Stimulated activated CD4-positive, alpha-beta T cell treated with anti-CD3 and anti-CD28 coated beads, TNF-alpha, amount 100 ng/mL, for 4 hours (primary cell): ENCODE measurements around the gene KIAA2012.
A peak's percentile ranks its signal among the peaks of the same experiment; 100 is the strongest.

ENCODE experiments used
- DNase-seq, 3 experiments: peaks; one replicate each; pipeline ENCODE4 v3.0.0-alpha.2; 2020; ENCODE audit warnings: low read depth in 3 of 3

Gene KIAA2012

DNA sequence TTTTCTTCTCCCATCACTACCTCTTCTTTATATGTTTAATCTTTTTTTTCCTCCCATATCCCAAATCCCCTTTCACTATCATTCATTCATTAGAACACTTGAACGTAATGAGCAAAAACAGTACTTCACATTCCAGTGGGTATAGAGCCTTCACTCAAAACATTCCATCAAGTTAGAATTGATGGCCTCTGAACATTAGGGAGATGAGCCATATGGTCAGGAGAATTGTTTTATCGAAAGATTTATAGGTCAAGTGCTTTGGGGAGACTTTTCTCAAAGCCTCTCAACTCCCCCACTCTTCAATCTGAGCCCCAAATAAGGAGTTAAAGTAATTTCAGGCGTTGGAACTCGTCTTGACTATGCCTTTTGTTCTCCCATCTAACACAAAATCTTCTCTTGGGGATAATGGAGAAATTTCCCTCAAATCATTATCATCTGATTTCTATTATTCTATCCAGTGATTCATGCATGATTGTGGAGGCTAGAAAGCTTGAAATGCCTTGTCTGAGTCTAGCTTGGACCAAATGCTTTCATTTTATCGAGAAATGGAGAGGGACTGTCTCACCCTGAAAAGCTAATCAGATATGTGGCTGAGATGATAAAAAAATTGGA is 79.2 kb downstream of the KIAA2012 start:
- no peak for DNase-seq

DNA sequence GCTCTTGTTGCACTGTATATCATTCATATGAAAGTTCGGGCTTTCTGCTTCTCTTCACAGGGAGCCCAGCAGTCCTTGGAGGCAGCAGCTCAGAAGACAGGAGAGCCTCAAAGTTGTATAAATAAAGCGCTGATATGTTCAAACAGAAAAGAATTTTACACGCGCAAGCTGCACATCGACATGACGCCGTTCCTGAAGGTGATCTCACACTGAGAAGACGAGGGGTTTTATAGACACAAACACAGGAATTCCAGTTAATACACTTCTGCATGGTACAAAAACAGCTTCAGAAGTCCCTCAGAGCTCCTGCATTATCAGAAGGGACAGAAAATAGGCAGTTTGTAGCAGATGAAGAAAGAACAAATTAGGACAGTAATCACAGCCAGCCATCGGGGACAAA is 81.6 kb downstream of the KIAA2012 start:
- DNase-seq, result no peak

DNA sequence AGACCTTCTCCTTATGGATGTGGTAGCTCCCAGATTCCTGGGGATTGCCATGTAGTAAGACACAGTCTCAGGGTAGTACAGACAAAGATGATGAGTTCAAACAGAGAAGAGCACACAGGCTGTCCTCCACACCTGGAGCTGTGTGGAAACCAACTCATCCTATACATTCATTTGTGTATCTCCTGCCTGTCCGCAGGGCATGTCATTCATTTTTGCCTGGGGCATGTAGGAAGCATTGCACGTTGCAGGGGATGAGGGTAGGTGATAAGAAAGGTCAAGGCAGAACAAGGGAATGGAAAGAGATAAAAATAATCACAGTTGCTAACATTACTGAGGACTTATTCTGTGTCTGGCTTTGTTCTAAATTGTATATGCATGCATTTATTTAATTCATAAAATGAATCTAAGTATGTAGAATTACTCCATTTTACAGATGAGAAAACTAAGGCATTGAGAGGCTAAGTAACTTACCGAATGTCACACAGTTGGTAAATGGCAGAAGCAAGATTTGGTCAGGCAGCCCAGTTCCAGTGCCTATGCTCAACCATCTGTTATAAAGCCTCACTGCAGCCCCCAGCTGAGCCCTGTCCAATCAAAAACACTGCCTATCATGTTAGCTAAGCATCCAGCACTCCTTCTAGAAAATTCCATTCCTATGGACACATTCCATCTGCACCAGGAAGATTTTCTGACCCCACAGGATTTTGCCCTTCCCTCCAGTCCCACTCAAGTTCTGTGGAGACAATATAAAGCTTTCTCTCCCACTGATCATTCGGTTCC is 84.3 kb downstream of the KIAA2012 start:
- DNase-seq, result no peak

DNA sequence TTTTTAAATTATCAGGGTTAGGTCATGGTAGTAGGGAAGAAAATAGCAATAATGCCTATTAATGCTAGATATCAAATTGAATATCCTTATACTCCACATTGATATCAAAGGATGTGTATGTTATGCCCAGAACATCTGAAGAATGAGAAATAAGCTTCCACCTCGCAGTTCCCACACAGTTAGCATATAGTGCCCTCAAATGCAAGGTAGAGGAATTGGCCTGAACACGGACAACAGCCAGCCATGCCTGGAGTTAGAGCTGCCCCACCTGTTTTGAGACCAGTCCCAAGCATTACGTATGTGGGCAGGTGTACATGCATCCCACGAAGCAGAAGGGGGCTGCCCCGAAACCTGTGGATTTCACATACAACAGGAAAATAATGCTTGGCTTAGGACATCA is 85.7 kb downstream of the KIAA2012 start:
- DNase-seq, result no peak

DNA sequence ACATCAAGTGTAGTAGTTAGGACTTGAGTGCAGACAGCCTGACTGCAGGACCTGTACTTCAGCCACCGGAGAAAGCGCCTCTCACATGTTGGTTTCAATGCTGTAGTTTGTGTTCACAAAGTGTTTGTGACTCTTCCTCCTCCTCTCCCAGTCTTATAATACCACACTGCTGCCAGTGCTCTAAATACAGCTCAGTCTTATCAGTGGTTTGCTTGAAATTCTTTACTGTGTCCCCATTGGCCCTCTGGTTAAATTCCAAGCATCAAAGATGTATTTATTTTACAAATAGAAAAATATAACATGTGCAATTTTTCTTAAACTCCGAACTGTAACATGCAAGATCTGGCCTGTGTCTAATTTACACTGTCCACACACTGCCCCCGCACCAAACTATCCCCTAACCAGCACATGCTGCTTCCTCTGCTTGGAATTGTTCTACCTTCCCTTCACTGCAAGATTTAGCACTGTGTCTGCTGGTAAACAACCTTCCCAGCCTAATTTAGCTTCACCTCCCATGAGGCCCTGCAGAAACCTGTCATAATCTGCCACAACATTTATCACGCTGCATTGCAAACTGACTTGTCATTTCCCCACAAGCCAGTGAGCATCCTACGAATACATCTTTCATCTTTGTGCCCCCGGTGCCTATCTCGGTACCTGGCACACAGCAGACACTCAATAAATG is 88.2 kb downstream of the KIAA2012 start:
- DNase-seq, result no peak

DNA sequence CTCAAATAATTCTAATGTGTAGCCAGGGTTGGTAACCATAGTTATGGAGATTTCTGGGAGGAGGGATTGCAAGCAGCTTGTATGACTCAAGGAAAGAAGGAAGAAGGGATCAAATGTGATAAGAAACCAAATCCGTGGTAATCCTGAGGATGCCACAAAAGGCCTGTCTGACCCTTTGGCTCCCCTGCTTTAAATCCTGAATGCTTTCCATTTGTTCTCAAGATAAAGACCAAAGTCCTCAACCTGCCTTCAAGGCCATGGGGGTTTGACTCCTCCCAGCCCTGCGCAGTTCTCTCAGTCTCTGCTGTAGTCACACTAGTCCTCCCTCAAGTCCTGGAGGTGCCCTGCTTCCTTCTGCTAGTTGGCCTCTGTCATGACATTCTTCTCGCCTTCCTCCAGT is 91.4 kb downstream of the KIAA2012 start:
- no peak for DNase-seq

DNA sequence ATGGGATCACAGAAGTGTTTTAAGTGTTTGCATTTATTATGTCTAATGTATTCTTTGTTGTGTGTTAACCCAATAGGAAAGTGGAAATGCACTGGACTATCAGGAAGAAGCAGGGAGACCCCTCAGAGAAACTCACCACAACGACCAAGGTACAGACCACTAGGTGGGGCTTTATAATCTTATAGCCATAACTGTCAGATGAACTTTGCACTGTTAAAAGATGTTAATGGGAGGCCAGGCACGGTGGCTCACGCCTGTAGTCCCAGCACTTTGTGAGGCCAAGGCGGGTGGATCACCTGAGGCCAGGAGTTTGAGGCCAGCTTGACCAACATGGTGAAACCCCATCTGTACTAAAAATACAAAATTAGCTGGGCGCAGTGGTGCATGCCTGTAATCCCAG is 92.2 kb downstream of the KIAA2012 start:
- DNase-seq, result no peak

DNA sequence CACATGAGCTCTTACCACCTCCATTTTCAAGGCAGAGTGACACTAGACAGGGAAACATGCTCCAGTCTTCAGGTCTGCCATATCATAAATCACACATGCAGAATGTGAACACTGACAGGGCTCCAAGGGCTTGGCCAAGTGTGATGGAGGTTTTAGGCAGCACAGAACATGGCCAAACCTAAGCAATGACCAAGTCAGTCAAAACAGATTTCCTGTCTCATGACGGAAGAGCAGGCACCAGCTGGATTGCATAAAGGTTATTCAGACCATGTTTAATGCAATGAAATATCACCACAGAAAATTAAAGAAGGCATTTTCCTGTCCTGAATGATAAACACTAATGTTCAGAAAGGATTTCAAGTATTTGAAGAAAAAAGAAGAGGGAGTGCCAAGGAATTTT is 92.9 kb downstream of the KIAA2012 start:
- DNase-seq, result no peak

DNA sequence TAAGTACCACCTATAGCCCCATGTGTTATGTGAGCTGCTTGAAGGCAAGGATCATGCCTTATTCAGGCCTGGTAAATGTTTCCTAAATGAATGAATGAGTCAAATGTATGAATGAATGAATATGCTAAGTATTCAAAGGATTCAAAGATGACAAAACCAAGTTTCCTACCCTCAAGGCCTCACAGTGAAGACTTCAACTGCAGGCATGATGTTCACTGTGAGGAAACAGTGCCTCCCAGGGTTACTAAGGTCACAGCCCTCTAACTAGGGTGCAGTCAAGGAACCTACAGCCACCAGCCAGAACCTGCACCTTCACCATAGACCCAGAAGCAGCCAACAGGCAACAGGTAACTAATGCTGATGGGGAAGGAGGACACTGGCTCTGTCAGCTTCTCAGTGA is 96.1 kb downstream of the KIAA2012 start:
- DNase-seq, result no peak

DNA sequence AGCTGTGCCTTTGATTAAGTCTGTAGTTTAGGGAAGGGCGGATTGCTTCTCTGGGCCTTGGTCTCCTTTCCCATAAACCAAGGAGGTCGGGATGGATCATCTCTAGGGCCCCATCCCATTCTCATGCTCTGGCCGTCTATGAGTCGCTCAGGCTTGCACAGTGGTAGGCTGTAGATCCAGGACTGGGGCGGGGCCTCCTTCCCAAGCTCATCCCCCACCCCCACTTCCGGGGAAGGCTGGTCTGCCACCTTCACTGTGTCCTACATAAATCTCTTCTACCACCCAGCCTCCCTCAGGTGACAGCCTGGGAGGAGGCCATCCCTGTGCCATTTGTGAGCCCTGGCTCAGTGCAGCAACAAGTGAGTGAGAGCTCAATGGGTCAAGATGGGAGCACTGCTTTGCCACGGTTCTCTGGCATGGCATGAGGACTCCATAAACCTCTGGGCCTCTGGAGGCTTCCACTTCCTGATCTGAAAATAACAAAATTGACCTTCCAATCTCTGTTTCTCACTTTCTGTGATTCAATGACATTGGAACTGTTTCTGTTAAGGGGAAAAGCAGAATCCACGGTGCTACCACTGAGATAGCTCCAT is 96.9 kb downstream of the KIAA2012 start:
- no peak for DNase-seq

DNA sequence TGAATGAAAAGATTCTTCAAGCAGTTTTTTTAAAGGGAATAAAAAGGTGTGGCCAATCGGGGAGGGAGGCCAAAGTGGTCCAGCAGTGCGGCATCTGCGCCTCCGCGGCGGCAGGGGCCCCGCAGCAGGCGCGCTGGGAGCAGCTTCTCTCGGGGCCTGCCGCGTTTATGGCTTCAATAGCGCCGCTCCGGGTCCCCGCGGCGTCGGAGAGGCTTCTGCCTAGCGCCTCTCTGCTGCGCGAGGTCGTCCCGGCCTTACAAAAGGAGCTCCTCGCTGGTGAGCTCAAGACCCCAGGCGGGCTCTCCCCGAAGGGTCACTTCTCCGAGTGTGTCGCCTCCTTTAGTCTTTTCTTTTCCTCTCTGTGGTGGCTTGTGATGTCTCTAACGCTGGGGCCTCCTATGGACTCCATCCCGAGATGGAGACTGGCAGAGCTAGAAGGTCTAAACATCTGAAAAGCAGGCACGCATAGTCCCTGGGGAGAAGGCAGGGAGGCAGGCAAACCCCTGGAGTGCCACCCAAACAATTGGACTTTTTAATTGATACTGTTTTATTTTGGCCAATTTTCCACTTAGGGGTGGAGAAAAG is 98.3 kb downstream of the KIAA2012 start:
- no peak for DNase-seq

DNA sequence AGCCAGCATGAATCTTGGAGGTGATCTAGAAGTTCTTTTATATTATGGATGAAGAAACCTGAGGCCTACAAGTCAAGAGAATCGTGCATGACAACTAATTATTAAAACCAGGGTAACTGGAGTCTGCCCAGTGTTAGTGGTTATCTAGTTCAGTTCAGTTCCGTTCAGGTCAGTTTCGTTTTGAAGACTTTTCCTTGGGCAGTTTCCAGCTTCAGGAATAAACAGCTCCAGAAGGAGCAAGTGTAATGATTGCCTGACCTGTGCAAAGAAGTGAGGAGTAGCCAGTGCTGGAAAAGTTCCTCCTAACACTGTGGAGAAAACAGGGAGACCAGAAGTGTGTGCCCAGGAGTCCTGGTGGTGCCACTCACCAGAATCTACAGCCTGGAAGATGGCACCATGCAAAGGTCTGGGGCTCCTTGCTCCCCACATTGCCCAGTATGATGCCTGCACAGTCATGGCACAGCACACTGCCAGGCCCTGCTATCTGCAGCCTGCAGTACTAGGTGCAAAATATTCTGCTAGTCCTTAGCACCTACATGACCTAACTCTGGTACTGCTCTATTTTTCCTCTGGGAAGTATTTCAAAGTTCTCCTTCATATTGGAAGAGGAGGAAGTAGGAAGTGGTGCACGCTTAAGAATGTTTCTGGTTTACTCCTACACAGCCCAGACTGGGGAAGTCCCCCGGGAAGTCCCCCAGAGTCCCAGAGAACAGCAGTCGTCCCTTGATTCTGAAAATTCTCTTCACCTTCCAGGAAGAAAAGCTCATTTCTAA is 99.6 kb downstream of the KIAA2012 start:
- peak in 1 of 3 experiments; percentile 15 for DNase-seq

DNA sequence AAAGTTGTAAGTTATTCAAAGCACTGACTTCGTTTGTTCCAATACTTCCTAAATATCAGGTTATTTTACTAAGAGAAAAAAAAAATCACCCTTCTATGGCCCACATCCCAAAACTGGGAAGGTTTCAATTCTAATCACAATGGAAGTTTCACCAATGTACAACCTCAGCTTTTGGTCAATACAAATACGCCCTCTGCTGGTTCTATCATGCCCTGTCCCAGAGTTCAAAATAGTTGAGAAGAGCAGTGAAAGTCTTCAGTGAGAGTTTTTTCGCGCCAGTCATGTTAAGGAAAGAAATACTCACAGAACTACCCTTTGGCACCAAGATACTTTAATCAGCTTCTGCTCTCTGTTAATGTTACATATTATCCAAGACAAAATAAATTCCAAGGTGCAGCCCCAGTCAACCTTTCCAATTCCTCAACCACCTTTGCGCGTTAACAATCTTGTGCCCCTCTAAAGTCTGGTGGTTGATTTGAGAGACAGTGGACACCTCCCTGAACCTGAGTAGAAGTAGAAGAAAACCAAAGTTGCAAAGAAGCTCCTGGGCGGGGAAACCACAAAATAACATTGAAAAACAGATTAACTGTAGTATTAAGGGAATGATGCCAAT is 105.4 kb downstream of the KIAA2012 start:
- DNase-seq, result peak in 2 of 3 experiments; percentile 3 to 28

DNA sequence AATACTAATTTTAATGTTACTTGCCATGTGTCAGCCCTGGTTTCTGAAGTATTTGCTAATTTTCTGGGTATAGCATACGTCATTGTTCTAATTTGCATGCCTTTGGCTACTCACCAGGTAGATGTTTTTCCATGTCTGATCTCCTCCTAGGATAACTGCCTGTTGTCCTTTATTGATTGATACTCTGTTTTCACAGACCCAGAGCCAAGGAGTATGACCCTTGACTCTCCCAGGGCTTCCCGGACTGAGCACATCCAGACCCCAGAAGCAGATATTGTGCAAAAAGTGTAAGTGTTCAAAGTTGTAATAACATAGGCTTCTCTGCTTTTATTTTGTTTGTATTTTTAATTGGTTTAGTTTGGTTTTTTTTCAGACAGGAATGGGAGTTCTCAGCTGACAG is 111.5 kb downstream of the KIAA2012 start:
- DNase-seq, result no peak

DNA sequence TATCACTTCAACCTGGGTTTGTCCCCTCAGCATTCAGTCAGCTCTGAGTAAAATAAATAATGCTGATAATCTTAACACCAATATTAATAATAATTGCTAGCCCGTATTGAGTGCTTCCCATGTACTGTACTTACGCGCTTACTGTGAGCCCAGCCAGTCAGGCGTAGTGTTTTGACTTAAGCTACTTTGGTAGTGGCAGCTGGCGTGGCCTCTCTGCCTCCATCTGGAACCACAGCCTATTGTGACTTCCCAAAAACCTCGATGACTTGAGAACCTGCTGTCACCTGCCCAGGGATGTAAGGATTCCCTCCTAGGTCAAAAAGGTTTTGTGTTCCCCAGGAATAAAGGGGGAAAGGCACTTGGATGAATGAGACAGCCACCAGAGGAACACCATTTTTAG is 112.1 kb downstream of the KIAA2012 start:
- DNase-seq, result no peak

DNA sequence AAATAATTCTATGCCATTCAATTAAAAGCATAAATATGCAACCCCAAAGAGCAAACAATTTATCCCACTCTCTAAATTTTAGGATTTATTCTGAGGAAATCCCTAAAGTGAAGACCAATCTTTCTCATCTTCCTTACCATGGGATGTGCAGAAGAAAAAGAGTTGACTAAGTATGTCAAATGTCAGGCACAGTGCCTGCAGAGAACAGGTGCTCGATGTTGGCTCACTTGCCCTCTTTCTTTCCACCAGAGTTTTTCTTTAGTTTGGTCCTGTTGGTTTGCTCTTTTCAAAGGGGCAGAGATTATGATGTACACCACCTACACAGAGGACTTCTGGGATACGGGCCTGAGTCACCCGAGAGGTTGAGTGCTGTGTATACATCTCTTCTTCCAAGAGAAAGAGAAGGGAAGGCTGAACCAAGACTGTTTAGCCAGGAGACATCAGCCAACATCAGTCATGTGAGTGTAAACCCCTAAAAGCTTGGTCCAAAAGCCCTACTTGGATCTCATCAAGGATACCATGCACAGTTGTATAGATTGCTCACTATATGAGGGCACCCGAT is 113.7 kb downstream of the KIAA2012 start:
- DNase-seq, result no peak

DNA sequence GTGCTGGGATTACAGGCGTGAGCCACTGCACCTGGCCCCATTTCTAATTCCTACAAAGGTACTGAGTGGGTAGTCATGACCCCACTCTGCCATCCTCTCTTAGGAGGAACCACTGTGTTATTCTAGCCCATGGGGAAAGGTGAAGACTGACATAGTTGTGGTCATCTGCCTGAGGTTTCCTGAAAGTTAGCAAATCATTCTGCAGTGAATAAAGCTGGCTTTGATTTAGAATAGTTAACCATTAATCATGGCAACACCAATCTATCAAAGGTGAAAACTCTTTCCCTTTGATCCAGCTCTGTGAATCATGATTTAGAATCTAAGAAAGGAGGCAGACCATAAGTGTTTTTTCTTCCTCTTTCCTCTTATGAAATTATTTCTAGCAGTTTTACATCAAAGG is 114.5 kb downstream of the KIAA2012 start:
- DNase-seq, result no peak

DNA sequence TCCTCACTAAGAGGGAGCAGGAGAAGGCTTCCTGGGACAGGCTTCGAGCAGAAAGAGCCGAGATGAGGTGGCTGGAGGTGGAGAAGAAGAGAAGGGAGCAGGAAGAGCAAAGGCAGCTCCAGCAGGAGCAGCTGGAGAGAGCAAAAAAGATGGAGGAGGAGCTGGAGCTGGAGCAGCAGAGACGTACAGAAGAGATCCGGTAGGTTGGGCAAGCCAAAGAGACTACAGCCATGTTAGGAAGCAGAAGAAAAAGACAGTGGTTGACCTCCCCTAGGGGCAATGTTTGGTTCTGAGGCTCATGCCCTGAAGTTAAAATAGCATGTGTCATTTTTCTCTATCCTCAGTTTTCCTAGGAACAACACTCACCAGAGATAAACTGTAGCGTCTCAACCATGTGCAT is 120.2 kb downstream of the KIAA2012 start:
- no peak for DNase-seq

DNA sequence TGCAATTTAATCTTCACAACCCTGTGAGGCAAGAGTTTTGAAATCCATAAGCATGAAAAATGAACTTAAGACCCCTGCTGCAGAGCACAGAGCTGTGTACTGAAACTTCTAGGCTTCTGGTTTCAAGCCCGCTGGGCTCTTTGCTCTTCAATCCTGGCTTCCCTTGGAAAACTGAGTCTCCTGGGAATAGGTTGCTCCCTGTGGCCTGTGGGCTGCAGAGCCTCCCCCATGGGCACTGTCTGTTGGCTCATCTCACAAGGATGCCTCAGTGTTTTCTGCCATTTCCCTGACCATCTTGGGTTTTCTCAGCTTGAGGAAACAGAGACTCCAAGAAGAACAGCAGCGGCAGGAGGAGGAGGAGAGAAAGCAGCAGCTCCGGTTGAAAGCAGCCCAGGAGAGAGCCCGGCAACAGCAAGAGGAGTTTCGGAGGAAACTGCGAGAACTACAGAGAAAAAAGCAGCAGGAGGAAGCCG is 120.9 kb downstream of the KIAA2012 start:
- no peak for DNase-seq

DNA sequence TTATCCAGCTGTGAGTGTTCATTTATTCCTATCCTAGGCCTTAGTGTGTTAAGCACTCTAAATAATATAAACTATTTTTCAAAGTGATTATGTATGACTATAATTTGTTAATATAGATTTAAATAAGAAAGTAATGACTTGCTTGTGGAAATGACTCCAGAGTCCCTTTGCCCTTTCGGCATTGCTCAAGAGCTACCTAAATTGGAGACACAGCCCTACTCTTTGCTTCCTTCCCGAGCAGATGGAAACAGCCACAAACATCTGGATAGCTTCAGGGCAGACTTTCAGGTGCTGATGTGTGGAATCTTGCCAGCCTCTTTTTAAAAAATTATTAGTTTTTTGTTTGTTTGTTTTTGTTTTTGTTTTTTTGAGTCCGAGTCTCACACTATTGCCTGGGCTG is 121.4 kb downstream of the KIAA2012 start:
- DNase-seq, result no peak

DNA sequence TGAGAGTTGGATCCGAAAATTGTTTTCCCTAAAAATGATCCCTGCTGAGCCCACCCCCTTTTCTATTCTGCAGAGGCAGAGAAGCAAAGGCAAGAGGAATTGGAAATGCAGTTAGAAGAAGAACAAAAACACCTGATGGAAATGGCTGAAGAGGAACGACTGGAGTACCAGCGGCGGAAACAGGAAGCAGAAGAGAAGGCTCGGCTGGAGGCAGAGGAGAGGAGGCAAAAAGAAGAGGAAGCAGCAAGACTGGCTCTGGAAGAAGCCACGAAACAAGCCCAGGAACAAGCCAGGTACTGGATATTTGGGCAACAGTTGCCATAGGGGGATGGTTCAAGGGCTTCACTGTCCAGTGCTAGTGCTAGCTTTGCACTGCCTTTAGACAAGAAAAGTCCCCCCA is 123.7 kb downstream of the KIAA2012 start:
- no peak for DNase-seq
